Right lobe of liver (tissue), 6 donors: ENCODE results near the gene SLC46A1. TPM values are rescaled to one million over a fixed set of nuclear protein-coding genes. Genes with fewer than 3 reads are reported as not detected.
A peak's percentile ranks its signal among the peaks of the same experiment; 100 is the strongest.

Experiments
- ATAC-seq, 4 donors: fragments of 200-7000 bp; cut with Tn5 transposase; one replicate each; pipeline ENCODE4 v1.9.1; 2020; ENCODE audit warnings: mild to moderate bottlenecking in 4 of 4, moderate library complexity in 4 of 4
- DNase-seq, 3 donors: peaks; one replicate each; pipeline ENCODE4 v3.0.0-alpha.2; 2020
- H3K27ac ChIP-seq, 3 donors: fragments of 200-600 bp; one replicate each; pipeline ENCODE4 v1.8.0; 2022
- H3K27me3 ChIP-seq, 2 donors: fragments of 200-600 bp; one replicate each; pipeline ENCODE4 v1.8.0; 2022
- H3K36me3 ChIP-seq, 4 donors: fragments of 200-600 bp; sonication (generic) in 1 of 4; one replicate each; pipeline versions ENCODE4 v1.5.1 to v1.8.0; 2017 to 2022; ENCODE audit warnings: control low read depth in 1 of 4
- H3K4me1 ChIP-seq, 4 donors: fragments of 200-600 bp; sonication (generic) in 1 of 4; one replicate each; pipeline versions ENCODE4 v1.5.1 to v1.8.0; 2017 to 2022; ENCODE audit warnings: control low read depth in 1 of 4
- H3K4me3 ChIP-seq, 3 donors: fragments of 200-600 bp; one replicate each; pipeline ENCODE4 v1.8.0; 2022
- H3K9me3 ChIP-seq, 4 donors: fragments of 200-600 bp; sonication (generic) in 1 of 4; one replicate each; pipeline versions ENCODE4 v1.5.1 to v1.8.0; 2017 to 2022; ENCODE audit warnings: control low read depth in 1 of 4
- CTCF ChIP-seq, 4 donors: fragments of 200-600 bp in 3 of 4; fragments of 450-650 bp in 1 of 4; IDR thresholded peaks; one replicate each; pipeline versions ENCODE4 v1.5.1 to v1.8.0; 2016 to 2022; ENCODE audit warnings: antibody characterized with exemption in 4 of 4, mild to moderate bottlenecking in 2 of 4
- POLR2A ChIP-seq: fragments of 450-650 bp; IDR thresholded peaks from one replicate; pipeline ENCODE4 v1.6.1; 2017; ENCODE audit warnings: antibody characterized with exemption, mild to moderate bottlenecking
- WGBS: methylation state at CpG from one replicate; pipeline ENCODE4 v1.1.6; 2018; ENCODE audit warnings: low coverage, low lambda C conversion rate; ENCODE audit not compliant: insufficient coverage; ENCODE audit errors: missing lambda C conversion rate; 5-methylcytosine and 5-hydroxymethylcytosine counted together
- intact Hi-C, 2 donors: fragments of 100-400 bp; cut with DNase I; formaldehyde crosslinking; loops; one replicate each; pipeline versions ENCODE4 v1.11.2 to v1.14.1; 2022
- total RNA-seq, 6 experiments: library from RNA; depleted of rRNA in 2 of 6; stranded (reverse); fragments of >200 nt in 2 of 6; fragmentation: NEBNext Ultra II Directional in 3 of 6; extraction: Animal tissue kit (Norgen Biotek cat#: 25700) in 3 of 6; gene quantifications; one replicate each; pipeline versions ENCODE4 v1.1.0 to v1.2.4, GENCODE V29; 2016 to 2023
- donor health status: DM: no; HTN: yes; CAD: no.
- donor health status: DM: no; HTN: no; CAD: no.
- donor health status: DM: no; HTN: no; CAD: no.
- donor health status: DM: no; HTN: yes; CAD: no.
- donor health status: DM: no; HTN: yes; CAD: no.

SLC46A1 gene
- total RNA-seq, 6 experiments from 2014 or later: 22.1 to 44.6 (median 32.1) TPM

- peaks cover 0 to 16% (median 2%) of the 10 kb centered on the region in 4 donors for H3K4me1 ChIP-seq
- H3K27ac ChIP-seq: peak within 1 kb of the TSS in 1 of 3 donors; percentile 43
- WGBS: 59% methylated on average over 4 of the region's 13 CpGs
- no peaks in the 10 kb centered on the region for H3K27me3 ChIP-seq
- ATAC-seq (peak; percentile 34 to 57 (median 48)), DNase-seq (peak in 2 of 3 donors; percentile 66 to 84)
- H3K36me3 ChIP-seq: peaks cover 0 to 48% (median 26%) of the 10 kb centered on the region in 4 donors
- H3K4me3 ChIP-seq: no peak within 1 kb of the TSS
- intact Hi-C loops: no loop called here
- no peak for TF ChIP-seq POLR2A
- no peak for TF ChIP-seq CTCF (IDR thresholded peaks at IDR 0.05)
- H3K9me3 ChIP-seq: no peaks in the 10 kb centered on the region
Observed at GRCh38 chr17:28364665-28365363, 41.2 kb downstream of the SLC46A1 start, which contains the start of gene SEBOX. TSS of gene SEBOX (minus strand) at chr17:28365199. CDS start at chr17:28365151, 48 bp downstream.

- WGBS: 52% methylated on average over 3 of the region's 8 CpGs
- H3K27me3 ChIP-seq: no peaks in the 10 kb centered on the region
- DNase-seq (peak in 1 of 3 donors; percentile 23), ATAC-seq (no peak)
- TF ChIP-seq POLR2A: no peak
- no peak for TF ChIP-seq CTCF (IDR thresholded peaks at IDR 0.05)
- no peaks in the 10 kb centered on the region for H3K9me3 ChIP-seq
- intact Hi-C loops: no loop called here
- no peak overlapping the region for H3K27ac ChIP-seq
- peaks cover 0 to 16% (median 2%) of the 10 kb centered on the region in 4 donors for H3K4me1 ChIP-seq
- peaks cover 0 to 55% (median 25%) of the 10 kb centered on the region in 4 donors for H3K36me3 ChIP-seq
- H3K4me3 ChIP-seq: no peak overlapping the region
Observed at GRCh38 chr17:28363776-28364650, 42.0 kb downstream of the SLC46A1 start.

- ATAC-seq: no peak
- Histone ChIP-seq H3K4me1 (peaks cover 0 to 21% (median 3%) of the 10 kb centered on the region in 4 donors), H3K27ac (no peak overlapping the region), H3K4me3 (no peak overlapping the region), H3K36me3 (peaks cover 0 to 49% (median 21%) of the 10 kb centered on the region in 4 donors), H3K9me3 (no peaks in the 10 kb centered on the region), H3K27me3 (no peaks in the 10 kb centered on the region)
- no CpG with 5 or more reads among the region's 5 CpGs for WGBS
- intact Hi-C loops: no loop called here
- no peak for TF ChIP-seq POLR2A
- TF ChIP-seq CTCF (IDR thresholded peaks at IDR 0.05): no peak
- DNase-seq: no peak
Observed at GRCh38 chr17:28363186-28363585, 42.8 kb downstream of the SLC46A1 start.

- Histone ChIP-seq H3K27ac (peak overlapping the region; percentile 45 to 89 (median 84)), H3K36me3 (peaks cover 0 to 61% (median 24%) of the 10 kb centered on the region in 4 donors), H3K4me1 (peaks cover 0 to 19% (median 8%) of the 10 kb centered on the region in 4 donors), H3K9me3 (no peaks in the 10 kb centered on the region), H3K27me3 (no peaks in the 10 kb centered on the region), H3K4me3 (peak overlapping the region; percentile 81 to 98 (median 90))
- DNase-seq (no peak), ATAC-seq (no peak)
- TF ChIP-seq POLR2A: no peak
- no peak for TF ChIP-seq CTCF (IDR thresholded peaks at IDR 0.05)
- intact Hi-C loops: no loop called here
- 2% methylated on average over 4 of the region's 4 CpGs for WGBS
Observed at GRCh38 chr17:28357901-28358197, 48.2 kb downstream of the SLC46A1 start.
